HG02885 (cell line): ENCODE data around the gene FLRT3.

Source experiments
- ATAC-seq: cut with Tn5 transposase; IDR thresholded peaks from one replicate; pipeline ENCODE4 v1.9.1; 2021; ENCODE audit warnings: mild to moderate bottlenecking; ENCODE audit not compliant: unreplicated experiment, poor library complexity

FLRT3 gene

GRCh38 chr20:14337400-14338171 is at the start of gene FLRT3:
FLRT3 (minus strand) TSS chr20:14337612; CDS start chr20:14327506, 10,106 bp downstream.
- peak; percentile 93 for ATAC-seq

DNA sequence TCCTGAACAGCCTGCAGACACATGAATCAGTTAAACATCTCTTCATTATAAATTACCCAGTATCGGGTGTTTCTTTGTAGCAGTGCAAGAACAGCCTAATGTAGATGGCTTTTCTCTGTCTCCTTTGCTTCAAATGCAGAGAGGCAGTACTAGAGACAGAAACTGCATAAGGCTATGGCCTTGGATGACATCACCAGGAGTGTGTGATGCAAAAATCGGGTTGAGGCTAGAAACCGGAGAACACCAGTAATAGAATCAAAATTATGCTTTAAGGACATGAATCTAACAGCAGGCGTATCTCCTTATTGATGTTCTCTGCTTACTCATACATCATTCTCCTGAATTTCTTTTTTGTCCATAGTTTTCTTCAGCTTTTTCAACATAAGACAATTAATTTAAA is 49.3 kb upstream of the FLRT3 start:
- ATAC-seq = no peak

DNA sequence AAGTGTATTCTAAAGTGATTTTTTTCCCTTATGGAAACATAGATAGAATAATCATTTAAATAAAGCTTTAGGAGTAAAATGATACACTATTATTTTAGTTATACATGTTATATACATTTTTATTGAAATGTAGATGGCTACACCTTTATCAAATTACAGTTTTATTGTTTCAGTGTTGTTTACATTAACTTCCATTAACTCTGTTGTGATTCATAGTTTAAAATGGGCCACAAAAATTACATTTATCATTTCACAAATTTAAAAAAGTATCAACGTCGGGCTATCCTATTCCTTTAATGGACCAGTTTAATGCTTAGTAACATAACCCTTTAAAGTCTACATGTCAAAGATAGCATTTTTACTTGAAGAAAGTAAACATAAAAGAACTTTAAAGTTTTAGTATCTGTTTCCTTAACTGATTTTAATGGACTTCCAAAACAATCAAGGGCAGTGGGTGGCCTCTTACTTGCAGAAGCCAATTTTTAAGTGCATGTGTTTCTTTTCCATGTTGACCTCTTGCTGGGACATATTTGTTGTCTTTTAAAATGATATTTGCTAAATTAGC is 47.8 kb upstream of the FLRT3 start:
- no peak for ATAC-seq

DNA sequence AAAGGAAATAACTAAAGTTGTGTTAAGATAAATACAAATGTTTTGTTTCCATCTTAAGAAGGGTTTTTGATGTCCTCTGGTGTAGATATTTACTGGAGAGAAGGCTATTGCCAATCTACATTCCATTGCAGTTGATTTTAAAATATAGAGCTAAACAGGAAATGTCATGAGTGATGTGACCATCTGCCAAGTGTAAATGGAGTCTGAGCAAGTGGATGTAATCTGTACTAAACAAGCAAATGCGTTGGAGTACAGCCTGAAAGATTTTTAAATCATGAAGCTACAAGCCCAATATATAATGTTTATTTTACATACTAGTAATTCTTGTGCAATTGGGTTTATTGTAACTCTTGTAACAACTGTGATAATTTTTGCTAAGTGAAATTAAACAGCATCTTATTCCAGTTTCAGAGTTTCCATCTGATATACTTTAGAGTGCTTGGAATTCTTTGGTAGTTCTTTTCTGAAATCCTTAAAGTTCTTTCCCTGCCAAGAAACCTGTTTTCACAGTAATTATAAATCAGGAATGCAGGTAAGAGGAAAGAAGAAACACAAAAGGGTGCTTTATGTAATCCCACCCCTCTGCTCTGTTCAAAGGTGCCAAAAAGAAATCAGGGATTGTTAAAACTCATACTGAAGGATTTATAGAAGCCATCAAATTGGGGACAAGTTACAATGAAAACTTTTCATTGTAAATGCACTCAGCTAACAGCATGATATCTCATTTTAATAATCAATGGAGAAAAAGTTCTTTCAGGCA is 47.2 kb upstream of the FLRT3 start:
- no peak for ATAC-seq

- ATAC-seq = no peak
Measured at GRCh38 chr20:14383335-14383734, 45.9 kb upstream of the FLRT3 start.

DNA sequence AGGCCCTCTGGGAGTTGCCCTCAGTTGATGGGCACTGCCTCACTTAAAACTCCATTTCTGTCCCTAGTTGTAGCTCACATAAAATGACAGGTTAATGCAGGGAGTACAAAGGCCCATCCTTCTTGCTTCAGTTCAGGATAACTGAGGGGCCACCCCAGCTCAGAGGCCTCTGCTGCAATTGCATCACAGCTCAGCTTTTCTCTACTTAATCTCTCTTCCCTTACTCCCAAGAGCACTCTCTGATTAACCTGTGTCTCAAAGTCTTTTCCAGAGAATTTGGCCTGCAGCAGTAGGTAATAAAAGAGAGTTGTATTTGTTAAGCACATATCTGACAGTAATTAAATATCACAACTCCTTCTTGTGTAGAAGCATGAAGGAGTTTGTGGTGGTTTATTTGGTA is 40.9 kb upstream of the FLRT3 start:
- no peak for ATAC-seq

- no peak for ATAC-seq
Measured at GRCh38 chr20:14375416-14375985, 38.1 kb upstream of the FLRT3 start.

DNA sequence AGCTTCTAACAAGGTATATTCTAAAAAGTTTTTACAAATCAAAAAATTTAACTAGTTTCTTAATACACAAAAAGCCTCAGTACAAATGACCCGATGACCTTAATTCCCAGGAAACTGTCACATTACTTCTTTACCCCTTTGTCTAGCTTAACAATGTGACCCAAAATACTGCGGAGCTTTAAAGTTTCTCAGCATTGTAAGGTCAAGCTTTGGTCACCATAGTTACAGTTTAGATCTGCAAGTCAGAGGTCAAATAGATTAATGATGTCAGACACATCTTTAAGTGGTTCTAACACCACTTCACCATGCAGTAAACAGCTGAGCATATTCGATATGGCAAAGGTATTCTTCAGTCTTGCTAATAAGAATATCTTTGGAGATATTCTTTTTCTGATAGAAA is 36.8 kb upstream of the FLRT3 start:
- ATAC-seq = no peak

DNA sequence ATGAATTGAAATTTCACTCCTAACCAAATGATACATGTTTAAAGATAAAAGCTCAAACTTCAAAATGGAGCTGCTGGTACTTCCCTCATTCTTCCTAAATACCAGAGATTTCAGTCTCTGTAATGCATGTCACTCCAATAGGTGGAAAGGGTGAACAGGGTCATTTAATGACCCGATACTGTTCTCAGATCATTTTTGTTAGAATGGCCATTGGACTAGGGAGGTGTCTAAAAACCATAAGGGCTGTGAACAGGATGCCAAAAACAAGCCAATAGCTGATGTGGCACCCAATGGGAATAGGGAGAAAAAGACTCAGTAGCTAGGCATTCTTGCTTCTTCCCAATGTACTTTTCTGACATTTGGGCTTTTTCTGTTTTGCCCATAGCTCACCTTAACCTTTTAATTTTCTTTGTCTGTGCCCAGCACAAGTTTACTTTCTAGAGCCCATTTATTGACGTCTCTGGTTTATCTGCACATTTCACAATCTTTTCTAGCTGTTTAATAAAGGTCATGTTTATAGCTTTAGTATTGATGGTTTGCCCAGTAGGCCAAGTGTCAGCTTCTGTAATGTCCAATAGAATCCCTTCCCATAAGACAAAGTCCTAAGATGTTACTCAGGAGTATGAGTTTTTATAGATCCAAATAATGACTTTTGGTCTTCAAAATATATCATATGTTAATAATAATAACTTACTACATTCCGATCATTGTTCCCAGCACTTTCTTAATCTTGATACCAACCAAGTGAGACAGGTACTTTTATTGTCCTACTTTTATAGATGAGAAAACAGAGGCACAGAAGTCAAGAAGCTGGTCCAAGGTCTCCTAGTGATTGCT is 24.3 kb upstream of the FLRT3 start:
- no peak for ATAC-seq

DNA sequence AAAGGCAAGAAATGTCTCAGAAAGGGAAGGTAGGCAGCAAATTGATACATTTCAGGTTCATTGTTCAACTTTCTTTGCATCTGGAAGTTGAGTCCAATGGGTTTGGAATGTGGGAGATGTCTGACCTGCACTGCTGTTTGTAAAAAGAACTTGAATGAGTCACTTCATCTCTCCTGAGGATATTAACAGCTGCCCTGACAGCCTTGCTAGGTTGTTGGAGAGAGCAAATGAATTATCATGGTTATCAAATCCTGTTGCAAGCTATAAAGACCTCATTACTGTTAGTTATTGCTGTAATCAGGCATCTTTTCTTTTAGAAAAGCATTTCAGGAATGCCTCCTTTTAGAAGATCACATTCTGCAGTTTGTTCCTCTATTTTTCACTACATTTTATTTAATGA is 23.0 kb upstream of the FLRT3 start:
- ATAC-seq = no peak

GRCh38 chr20:14355791-14356190 is 18.4 kb upstream of the FLRT3 start:
- no peak for ATAC-seq

DNA sequence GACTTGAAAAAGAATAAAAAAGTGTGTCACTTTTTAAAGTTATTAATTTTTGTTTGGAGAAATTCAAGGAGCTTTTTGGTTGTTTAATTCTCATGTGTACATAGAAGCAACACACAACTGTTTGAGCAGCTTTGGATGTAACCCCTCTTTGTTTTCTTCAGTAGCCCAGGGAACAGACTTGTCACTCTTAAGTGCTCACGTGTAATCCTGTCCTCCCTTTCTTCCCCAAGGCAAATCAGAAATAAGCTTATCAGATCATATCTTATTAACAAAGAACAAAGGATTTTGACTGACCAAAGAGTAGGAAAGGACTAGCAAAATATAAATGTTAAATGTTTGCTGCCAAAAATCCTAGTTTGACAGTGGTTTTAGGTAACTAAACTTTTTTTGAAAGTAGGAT is 7.3 kb upstream of the FLRT3 start:
- no peak for ATAC-seq

DNA sequence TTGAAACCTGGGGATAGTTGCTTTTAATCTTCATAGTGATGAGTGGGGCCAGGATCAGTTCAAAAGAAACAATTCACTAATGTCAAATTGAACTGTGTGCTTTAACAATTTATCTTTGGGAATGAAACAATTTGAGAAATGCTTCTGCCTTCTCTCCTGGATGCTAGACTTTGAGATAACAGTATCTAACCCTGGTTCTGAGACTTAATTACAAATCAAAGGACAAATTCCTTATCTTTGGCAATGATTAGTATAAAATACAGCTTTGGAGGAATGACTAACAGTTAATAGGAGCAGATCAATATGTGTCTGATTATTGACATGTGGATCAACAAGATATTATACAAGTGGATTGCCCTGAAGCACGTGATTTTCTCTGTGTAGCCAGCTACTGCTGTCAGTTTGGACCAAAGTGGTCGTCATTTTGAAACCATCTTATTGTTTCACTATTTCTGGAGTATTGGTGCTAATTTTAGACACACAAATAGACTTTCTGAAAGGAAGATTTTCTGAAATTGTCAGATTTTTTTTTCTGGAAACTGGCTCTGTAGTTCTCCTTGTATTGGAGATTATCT is 6.2 kb upstream of the FLRT3 start:
- peak; percentile 61 for ATAC-seq

- ATAC-seq = no peak
Measured at GRCh38 chr20:14342918-14343317, 5.5 kb upstream of the FLRT3 start.

DNA sequence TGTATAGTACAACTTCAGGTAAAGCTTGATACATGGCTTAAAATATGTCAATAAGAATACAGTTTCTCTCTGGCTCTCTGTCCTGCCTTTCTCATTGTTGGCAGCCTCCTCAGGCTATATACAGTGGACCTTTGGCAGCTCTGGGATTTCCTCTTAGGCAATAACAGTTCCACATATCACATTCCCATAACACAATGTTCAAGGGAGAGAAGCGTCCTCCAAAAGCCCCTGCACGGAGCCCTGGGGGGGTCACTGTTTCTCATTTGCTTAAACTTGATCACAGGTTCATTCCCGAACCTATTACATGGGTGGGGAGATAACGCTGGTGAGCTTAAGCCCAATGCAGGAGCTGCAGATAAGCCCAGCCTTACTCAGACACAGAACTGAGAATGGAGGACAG is 4.4 kb upstream of the FLRT3 start:
- ATAC-seq = no peak

GRCh38 chr20:14336686-14337085 is 726 bp downstream of the FLRT3 start:
- ATAC-seq = no peak

- ATAC-seq = no peak
Measured at GRCh38 chr20:14335052-14335451, 2.4 kb downstream of the FLRT3 start.

DNA sequence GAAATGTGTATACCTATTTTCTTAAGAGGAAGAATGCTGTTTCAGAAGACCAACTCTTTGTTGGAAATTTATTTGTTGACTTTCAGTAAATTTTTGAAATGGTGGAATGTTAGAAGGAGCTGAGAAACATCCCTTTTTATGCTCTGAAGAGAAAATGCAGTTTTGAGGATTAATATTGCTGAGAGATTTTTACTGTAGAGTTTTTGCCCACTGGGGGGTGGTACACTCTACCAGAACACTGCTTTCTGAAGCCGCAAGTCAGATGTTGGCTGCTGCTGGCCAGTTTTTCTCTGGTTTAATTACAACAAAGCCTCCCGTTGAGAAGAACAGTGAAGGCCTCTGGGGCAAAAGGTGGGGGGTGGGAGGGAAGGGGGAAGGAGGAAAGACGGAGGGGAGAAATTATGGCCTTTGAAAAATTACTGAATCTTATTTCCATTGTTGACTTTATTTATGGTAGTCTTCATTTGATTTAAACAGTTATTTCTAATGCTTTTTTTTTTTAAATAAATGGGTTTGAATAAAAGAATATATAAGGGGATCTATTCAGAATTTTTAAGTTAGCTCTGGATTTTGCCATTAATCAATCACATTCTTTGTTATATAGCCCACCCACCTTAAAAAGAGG is 3.0 kb downstream of the FLRT3 start:
- ATAC-seq = no peak

- ATAC-seq = no peak
Measured at GRCh38 chr20:14333721-14334120, 3.7 kb downstream of the FLRT3 start.
